IPS-18c (cell line): ENCODE data around the gene KRT86.
"Not testable (repeated sequence)": the region's sequence is repeated elsewhere in the genome, so short reads cannot be mapped to it uniquely, and the experiment has no call there.

Experiments used
- H3K4me3 ChIP-seq: 2 replicates; pipeline ENCODE4 v1.7.0; 2013; ENCODE audit warnings: low read depth, mild to moderate bottlenecking, low read length, moderate library complexity; ENCODE audit not compliant: insufficient read depth
- H3K9me3 ChIP-seq: one replicate; pipeline ENCODE4 v1.6.1; 2013; ENCODE audit warnings: mild to moderate bottlenecking, low read length, moderate library complexity; ENCODE audit not compliant: control insufficient read depth, insufficient read depth

Gene KRT86

GRCh38 chr12:52278575-52279421, 4.4 kb downstream of the KRT86 start:
- no peak overlapping the region; the same call in 1 of the 2 replicates for H3K4me3 ChIP-seq
- peaks cover 2% of the 10 kb centered on the region for H3K9me3 ChIP-seq

GRCh38 chr12:52279422-52280318, 5.2 kb downstream of the KRT86 start:
- Histone ChIP-seq H3K4me3 (no peak overlapping the region), H3K9me3 (peaks cover 2% of the 10 kb centered on the region)

- H3K4me3 ChIP-seq, result no peak overlapping the region
- H3K9me3 ChIP-seq, result peaks cover 2% of the 10 kb centered on the region
Measured at GRCh38 chr12:52280319-52280795, 5.9 kb downstream of the KRT86 start.

GRCh38 chr12:52280796-52281560, 6.5 kb downstream of the KRT86 start:
- H3K9me3 ChIP-seq, result peaks cover 2% of the 10 kb centered on the region
- H3K4me3 ChIP-seq, result no peak overlapping the region

- H3K9me3 ChIP-seq, result peaks cover 2% of the 10 kb centered on the region
- no peak overlapping the region for H3K4me3 ChIP-seq
Measured at GRCh38 chr12:52284562-52285171, 10.2 kb downstream of the KRT86 start.

- Histone ChIP-seq H3K4me3 (no peak overlapping the region), H3K9me3 (peaks cover 2% of the 10 kb centered on the region)
Measured at GRCh38 chr12:52285172-52285745, 10.8 kb downstream of the KRT86 start.

- H3K9me3 ChIP-seq, result peaks cover under 1% of the 10 kb centered on the region
- no peak overlapping the region for H3K4me3 ChIP-seq
Measured at GRCh38 chr12:52285851-52286530, 11.5 kb downstream of the KRT86 start.

GRCh38 chr12:52286857-52287785, 12.7 kb downstream of the KRT86 start:
- H3K4me3 ChIP-seq, H3K9me3 ChIP-seq: not testable (repeated sequence)

GRCh38 chr12:52287816-52288805, 13.7 kb downstream of the KRT86 start:
- H3K9me3 ChIP-seq, H3K4me3 ChIP-seq: not testable (repeated sequence)

GRCh38 chr12:52290483-52291134, 16.2 kb downstream of the KRT86 start:
- not testable (repeated sequence) for H3K9me3 ChIP-seq, H3K4me3 ChIP-seq

- Histone ChIP-seq H3K9me3 (no peaks in the 10 kb centered on the region), H3K4me3 (no peak within 1 kb of the TSS)
Measured at GRCh38 chr12:52291267-52291935, 17.0 kb downstream of the KRT86 start, which contains the start of gene KRT81. Gene KRT81 (minus strand): TSS chr12:52291534. CDS start chr12:52291465, 69 bp downstream.

GRCh38 chr12:52293926-52294325, 19.5 kb downstream of the KRT86 start:
- H3K9me3 ChIP-seq, result no peaks in the 10 kb centered on the region
- no peak overlapping the region for H3K4me3 ChIP-seq

- no peaks in the 10 kb centered on the region for H3K9me3 ChIP-seq
- H3K4me3 ChIP-seq, result no peak overlapping the region
Measured at GRCh38 chr12:52294803-52295202, 20.4 kb downstream of the KRT86 start.
